GM12878 (cell line): ENCODE results near the gene ITIH2. TPM values are rescaled to one million over a fixed set of nuclear protein-coding genes. Genes with fewer than 3 reads are reported as not detected.
"Not testable (repeated sequence)": the region's sequence is repeated elsewhere in the genome, so short reads cannot be mapped to it uniquely, and the experiment has no call there.

ENCODE experiments used
- ATAC-seq: fragments of 200-7000 bp; cut with Tn5 transposase; 3 replicates; pipeline ENCODE4 v1.9.1; 2020; ENCODE audit warnings: mild to moderate bottlenecking, moderate library complexity
- Bru-seq: library from RNA; stranded (reverse); fragments of 400-500 nt; gene quantifications from one replicate; lab custom pipeline; 2021; lab: Mats Ljungman, UMichigan
- BruChase-seq, 2 experiments: library from RNA; stranded (reverse); fragments of 400-500 nt; gene quantifications; one replicate each; lab custom pipeline; 2021; lab: Mats Ljungman, UMichigan
- BruUV-seq: library from RNA; stranded (reverse); fragments of 400-500 nt; replicated peaks from 2 replicates; lab custom pipeline; 2021; lab: Mats Ljungman, UMichigan
- CTCF ChIA-PET: fragments of 300-600 bp; sonication (Branson Sonifier 250); formaldehyde crosslinking; extraction: SDS; loops from one replicate; lab custom pipeline; 2021; ENCODE audit warnings: inconsistent platforms; lab: Yijun Ruan, JAX
- POLR2A ChIA-PET: fragments of 350-600 bp; formaldehyde crosslinking; extraction: SDS; loops from one replicate; lab custom pipeline; 2021; ENCODE audit warnings: inconsistent platforms; lab: Charles Lee
- RAD21 ChIA-PET: fragments of 300-600 bp; sonication (Branson Sonifier 250); formaldehyde crosslinking; loops from one replicate; lab custom pipeline; 2023; ENCODE audit warnings: antibody characterized with exemption; ENCODE audit not compliant: unreplicated experiment; lab: Charles Lee
- SMC1A ChIA-PET: fragments of 300-600 bp; sonication (Branson Sonifier 250); formaldehyde crosslinking; loops from one replicate; lab custom pipeline; 2023; ENCODE audit not compliant: unreplicated experiment, uncharacterized antibody; lab: Charles Lee
- DNase-seq: peaks from one replicate; pipeline ENCODE4 v3.0.0-alpha.2; 2011; ENCODE audit warnings: low read depth, low spot score
- FAIRE-seq: peaks from 3 replicates; lab custom pipeline; 2011; peaks lifted over from hg19 to GRCh38; lab: Jason Lieb, UNC
- H2AFZ ChIP-seq: 2 replicates; pipeline ENCODE4 v1.6.0; 2011; ENCODE audit warnings: low read depth, low read length, control low read depth; ENCODE audit not compliant: control insufficient read depth
- H3K27ac ChIP-seq: 2 replicates; pipeline ENCODE4 v1.5.1; 2011; ENCODE audit warnings: control low read depth; ENCODE audit not compliant: control insufficient read depth, insufficient read depth
- H3K27me3 ChIP-seq, 2 experiments: replicated peaks in 1 of 2; 2 replicates each; pipeline versions ENCODE4 v1.6.0 to v1.6.1; 2011; ENCODE audit warnings: low read length in 1 of 2; ENCODE audit not compliant: control insufficient read depth in 2 of 2, insufficient read depth in 2 of 2
- H3K36me3 ChIP-seq, 2 experiments: 2 replicates each; pipeline ENCODE4 v1.5.1; 2011; ENCODE audit warnings: low read length in 1 of 2; ENCODE audit not compliant: control insufficient read depth in 2 of 2, insufficient read depth in 2 of 2
- H3K4me1 ChIP-seq: 2 replicates; pipeline ENCODE4 v1.6.1; 2011; ENCODE audit warnings: mild to moderate bottlenecking, low read length, moderate library complexity, mixed read lengths; ENCODE audit not compliant: control insufficient read depth, insufficient read depth
- H3K4me2 ChIP-seq: 2 replicates; pipeline ENCODE4 v1.6.0; 2011; ENCODE audit warnings: control low read depth; ENCODE audit not compliant: control insufficient read depth, insufficient read depth
- H3K4me3 ChIP-seq: fragments of 200-600 bp; sonication (generic); 2 replicates; pipeline ENCODE4 v1.5.1; 2016
- H3K79me2 ChIP-seq: 2 replicates; pipeline ENCODE4 v1.6.0; 2011; ENCODE audit warnings: low read length; ENCODE audit not compliant: control insufficient read depth, insufficient read depth
- H3K9ac ChIP-seq: 2 replicates; pipeline ENCODE4 v1.8.0; 2011; ENCODE audit warnings: low read length, control low read depth, mixed read lengths; ENCODE audit not compliant: control insufficient read depth, insufficient read depth
- H3K9me3 ChIP-seq: replicated peaks from 3 replicates; pipeline ENCODE4 v1.5.1; 2011; ENCODE audit warnings: mild to moderate bottlenecking, low read length; ENCODE audit not compliant: control insufficient read depth, insufficient read depth
- H4K20me1 ChIP-seq: 2 replicates; pipeline ENCODE4 v1.6.0; 2011; ENCODE audit not compliant: control insufficient read depth, insufficient read depth
- ATF7 ChIP-seq: fragments of 450-650 bp; IDR thresholded peaks from 2 replicates; pipeline ENCODE4 v1.6.1; 2016; ENCODE audit warnings: low read depth, mild to moderate bottlenecking
- CTCF ChIP-seq, 3 experiments: IDR thresholded peaks in 2 of 3; conservative IDR thresholded peaks in 1 of 3; 2 replicates each; pipeline ENCODE4 v1.5.1; 2011; ENCODE audit warnings: low read depth in 3 of 3, low read length in 3 of 3, mild to moderate bottlenecking in 3 of 3, control low read depth in 2 of 3, moderate library complexity in 2 of 3, inconsistent platforms in 1 of 3, mixed read lengths in 1 of 3; ENCODE audit not compliant: control insufficient read depth in 2 of 3, insufficient read depth in 1 of 3; ENCODE audit errors: extremely low read depth in 1 of 3
- EZH2 ChIP-seq: IDR thresholded peaks from 2 replicates; pipeline ENCODE4 v1.6.1; 2012; ENCODE audit warnings: low read depth, mild to moderate bottlenecking, control low read depth, inconsistent platforms, low read length, borderline replicate concordance; ENCODE audit not compliant: control insufficient read depth
- MEF2A ChIP-seq: IDR thresholded peaks from 2 replicates; pipeline ENCODE4 v1.6.1; 2011; ENCODE audit warnings: low read depth, mild to moderate bottlenecking, low read length, moderate library complexity; ENCODE audit not compliant: insufficient read depth
- SIN3A ChIP-seq: IDR thresholded peaks from 2 replicates; pipeline ENCODE4 v1.6.1; 2012; ENCODE audit warnings: low read depth, low read length, improper control_type of control experiment
- SMAD5 ChIP-seq: IDR thresholded peaks from 2 replicates; pipeline ENCODE4 v1.6.1; 2016; ENCODE audit warnings: antibody characterized with exemption, low read depth
- STAT1 ChIP-seq: fragments of 450-650 bp; conservative IDR thresholded peaks from 2 replicates; pipeline ENCODE4 v1.6.1; 2014; ENCODE audit warnings: antibody characterized with exemption, mild to moderate bottlenecking
- ZNF274 ChIP-seq: IDR thresholded peaks from one replicate; pipeline ENCODE4 v1.8.0; 2011; ENCODE audit not compliant: insufficient read length, insufficient read depth
- WGBS: methylation state at CpG from one replicate; pipeline ENCODE4 v1.1.6; 2016; ENCODE audit warnings: low lambda C conversion rate; ENCODE audit not compliant: insufficient replicate concordance, insufficient coverage; ENCODE audit errors: missing lambda C conversion rate; 5-methylcytosine and 5-hydroxymethylcytosine counted together
- in situ Hi-C: fragments of 300-500 bp; cut with MboI; formaldehyde crosslinking; loops from 9 replicates; pipeline ENCODE4 v1.14.3; 2018; ENCODE audit warnings: mixed read lengths
- intact Hi-C: fragments of 100-400 bp; cut with micrococcal nuclease; formaldehyde crosslinking; loops from one replicate; pipeline ENCODE4 v1.14.2; 2022; ENCODE audit not compliant: unreplicated experiment
- long read RNA-seq, 2 experiments: library from polyadenylated mRNA; unstranded; transcript quantifications; one replicate each; pipeline ENCODE4 v2.0.0, GENCODE V29; 2019 to 2020
- polyA minus RNA-seq, 3 experiments: library from RNA; depleted of rRNA, polyadenylated mRNA; stranded (reverse); fragments of >200 nt; gene quantifications; 2 replicates each; pipeline ENCODE4 v1.2.3, GENCODE V29; 2011
- polyA plus RNA-seq, 11 experiments: library from polyadenylated mRNA; depleted of rRNA in 4 of 11; unstranded in 6 of 11; stranded (reverse) in 5 of 11; fragments of >200 nt; fragmentation: Nextera tagmentation in 4 of 11; fragmentation: Illumina TruSeq in 1 of 11; extraction: Ambion mirVana in 4 of 11; extraction: Trizol in 1 of 11; gene quantifications; 1 replicate in 1 of 11; 2 replicates in 10 of 11; pipeline versions ENCODE4 v1.2.1 to v1.2.3, GENCODE V29; 2011 to 2016; ENCODE audit warnings: inconsistent platforms in 2 of 11, missing spikeins in 2 of 11, low read depth in 1 of 11
- total RNA-seq, 4 experiments: library from RNA; depleted of rRNA in 3 of 4; stranded (reverse); fragments of >200 nt in 3 of 4; fragmentation: Illumina TruSeq in 1 of 4; extraction: Trizol in 1 of 4; gene quantifications; 2 replicates each; pipeline versions ENCODE4 v1.2.1 to v1.2.3, GENCODE V29; 2013 to 2021

Gene ITIH2
- not detected in 2 replicates for total RNA-seq (2013; cell fraction: nucleolus; rRNA removed)
- total RNA-seq (2014; rRNA removed) (not detected in 2 replicates), total RNA-seq (2014; rRNA removed; fragmentation: Illumina TruSeq; extraction: Trizol) (not detected in 2 replicates), total RNA-seq (2021) (0.72 and 0.93 TPM in 2 replicates), polyA plus RNA-seq (2011; rRNA removed) (0.53 and 0.65 TPM in 2 replicates), polyA plus RNA-seq (2014; fragmentation: Illumina TruSeq; extraction: Trizol) (not detected in 2 replicates), polyA plus RNA-seq (2014; fragmentation: Nextera tagmentation; extraction: Ambion mirVana) (not detected), polyA plus RNA-seq (2014; rRNA removed) (not detected in 2 replicates), polyA plus RNA-seq (2016; fragmentation: Nextera tagmentation; extraction: Ambion mirVana) (under 1 TPM in 1 of 2 experiments, not detected in 1; 0.05 TPM), polyA minus RNA-seq (2011; rRNA and poly(A)+ RNA removed) (0.66 TPM in 1 of 2 replicates, not detected in the other), Bru-seq, nascent RNA (percentile 21 among the genes with signal in this experiment), BruChase-seq, experiment 1, labeled RNA remaining after a 6-hour chase (percentile 17 among the genes with signal in this experiment), BruChase-seq, experiment 2, labeled RNA remaining after a 2-hour chase (percentile 17 among the genes with signal in this experiment)
- polyA plus RNA-seq (2011; ENCODE audit: low read depth), result not detected
- polyA plus RNA-seq (2011; cell fraction: cytosol; rRNA removed), result 0.19 and 0.20 TPM in 2 replicates
- 0.10 and 0.12 TPM in 2 replicates for polyA plus RNA-seq (2011; cell fraction: nucleus; rRNA removed)
- not detected in 2 replicates for polyA plus RNA-seq (2012)
- not detected in 2 replicates for polyA minus RNA-seq (2011; cell fraction: cytosol; rRNA and poly(A)+ RNA removed)
- polyA minus RNA-seq (2011; cell fraction: nucleus; rRNA and poly(A)+ RNA removed), result not detected in 2 replicates
- long read RNA-seq, experiment 1, result 0 reads
- long read RNA-seq, experiment 2, partial matches to known transcripts, result 0 of 2 reads
- long read RNA-seq, experiment 2, other reads (novel, unspliced or antisense), result 2 of 2 reads

- ChIA-PET RAD21 (interaction anchor here (1.0 kb wide), 1 partner anchor 178 kb away, joined by 3 read pairs; no protein-coding TSS in a partner anchor), CTCF (interaction anchor here (2.1 kb wide), 1 partner anchor 16 kb away, joined by 7 read pairs; no protein-coding TSS in a partner anchor), SMC1A (interaction anchor here (3.0 kb wide), 1 partner anchor 178 kb away, joined by 8 read pairs; no protein-coding TSS in a partner anchor), POLR2A (no interaction called here)
- no peak for DNase-seq
- Histone ChIP-seq H3K27me3 (peaks cover 2 to 6% of the 10 kb centered on the region in 2 experiments), H3K4me1 (no peaks in the 10 kb centered on the region), H3K36me3 (no peaks in the 10 kb centered on the region), H4K20me1 (no peaks in the 10 kb centered on the region), H3K9ac (no peak within 1 kb of the TSS), H3K79me2 (no peaks in the 10 kb centered on the region), H3K4me2 (no peak within 1 kb of the TSS), H3K27ac (no peak within 1 kb of the TSS), H3K9me3 (no peaks in the 10 kb centered on the region), H3K4me3 (no peak within 1 kb of the TSS), H2AFZ (no peak within 1 kb of the TSS)
- no TSS peak for BruUV-seq
- 19% methylated on average over 4 of the region's 4 CpGs for WGBS
- in situ Hi-C loops, result no loop called here
- TF ChIP-seq EZH2 (no peak), ZNF274 (no peak), SIN3A (no peak), ATF7 (no peak), STAT1 (no peak), CTCF (IDR thresholded peaks at IDR 0.05 in 2 of 3, conservative IDR thresholded peaks at IDR 0.05 in 1 of 3; ENCODE audit: control insufficient read depth in 2 of 3, extremely low read depth in 1 of 3, insufficient read depth in 1 of 3, low read depth in 3 of 3, low read length in 3 of 3) (no peak), SMAD5 (no peak), MEF2A (no peak)
- intact Hi-C loops, result no loop called here
- FAIRE-seq, result no peak
- no peak for ATAC-seq
These were observed at the start of gene ITIH2 for GRCh38 chr10:7703140-7703539. Gene ITIH2 (plus strand): TSS chr10:7703316. CDS start chr10:7703435, 119 bp downstream.

GRCh38 chr10:7657079-7657478 lies 46.0 kb upstream of the ITIH2 start:
- H3K79me2 ChIP-seq, H3K9me3 ChIP-seq, H3K27me3 ChIP-seq, H4K20me1 ChIP-seq, DNase-seq, H2AFZ ChIP-seq, CTCF ChIA-PET, FAIRE-seq, H3K36me3 ChIP-seq, H3K4me3 ChIP-seq, H3K4me1 ChIP-seq, RAD21 ChIA-PET, H3K27ac ChIP-seq, BruUV-seq, in situ Hi-C loops, ATAC-seq, H3K9ac ChIP-seq, POLR2A ChIA-PET, H3K4me2 ChIP-seq, intact Hi-C loops: not testable (repeated sequence)
- SMC1A ChIA-PET, result interaction anchor here (0.7 kb wide), 1 partner anchor 1310 kb away, joined by 3 read pairs; no protein-coding TSS in a partner anchor
- WGBS, result 26% methylated on average over 7 of the region's 11 CpGs
